Measurements from ENCODE around the gene SPTLC3.

DNA sequence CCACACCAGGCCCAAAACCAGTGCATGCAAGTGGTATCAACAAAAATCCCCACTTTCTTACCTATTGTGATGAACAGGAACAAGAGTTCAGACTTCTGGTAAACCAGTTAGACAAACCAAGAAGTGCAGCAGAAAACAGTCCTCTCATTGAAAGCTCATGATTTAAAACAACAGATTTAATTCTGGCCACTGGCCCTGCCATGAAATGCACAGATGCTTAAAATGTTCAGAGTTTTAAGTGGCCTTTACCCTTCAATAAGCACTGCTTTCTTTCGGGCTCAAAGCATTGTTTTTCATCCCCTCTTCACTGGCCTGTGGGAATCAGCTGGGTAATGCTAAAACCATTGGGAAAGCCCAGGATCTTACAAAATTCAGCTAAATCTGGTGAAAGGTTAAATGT lies 109.9 kb downstream of the SPTLC3 start:
- no peak for TF ChIP-seq EZH2 (IDR thresholded peaks at IDR 0.05; ENCODE audit: borderline replicate concordance, low read length)
- no peak for TF ChIP-seq CTCF (conservative IDR thresholded peaks at IDR 0.05 in 1 of 2, IDR thresholded peaks at IDR 0.05 in 1 of 2; ENCODE audit: extremely low read depth in 1 of 2, insufficient read depth in 1 of 2, low read depth in 1 of 2, low read length in 2 of 2)

Data from mammary epithelial cell (primary cell).